Measurements from ENCODE around the gene SLC25A30. TPM values are rescaled to one million over a fixed set of nuclear protein-coding genes. Genes with fewer than 3 reads are reported as not detected.

The SLC25A30 gene
- total and polyA plus RNA-seq, 11 donors, result 27.9 to 208 (median 117) TPM

- intact Hi-C loops (cut with DNase I), result no loop called here
- H3K4me3 ChIP-seq, result no peak overlapping the region
- no peaks in the 10 kb centered on the region for H3K9me3 ChIP-seq
- H3K4me1 ChIP-seq, result peaks cover 0 to 33% (median 18%) of the 10 kb centered on the region in 12 donors
- H3K36me3 ChIP-seq, result peaks cover 0 to 99% (median 87%) of the 10 kb centered on the region in 9 donors
- DNase-seq, result peak in 1 of 5 donors; percentile 3
- WGBS, 4 donors, result 44 to 87% (median 68%) methylated on average over 1 of the region's 1 CpG
- no peak for TF ChIP-seq CTCF (IDR thresholded peaks at IDR 0.05)
- TF ChIP-seq POLR2A (IDR thresholded peaks at IDR 0.05), result no peak
- peak overlapping the region; percentile 36 to 85 (median 73) for H3K27ac ChIP-seq
- H3K27me3 ChIP-seq, result no peaks in the 10 kb centered on the region
- ATAC-seq, result peak in 3 of 4 donors; percentile 15 to 43 (median 41)
Measured at GRCh38 chr13:45401314-45401713, 16.9 kb downstream of the SLC25A30 start.

GRCh38 chr13:45398877-45399276, 19.3 kb downstream of the SLC25A30 start:
- no peaks in the 10 kb centered on the region for H3K27me3 ChIP-seq
- no peaks in the 10 kb centered on the region for H3K9me3 ChIP-seq
- peaks cover 0 to 50% (median 30%) of the 10 kb centered on the region in 12 donors for H3K4me1 ChIP-seq
- no peak for ATAC-seq
- H3K27ac ChIP-seq, result peak overlapping the region in 2 of 12 donors; percentile 8 to 27
- WGBS, 4 donors, result 82 to 89% (median 85%) methylated on average over 4 of the region's 4 CpGs
- DNase-seq, result no peak
- intact Hi-C loops (cut with DNase I), result loop anchor here in 1 of 10 donors (10.0 kb wide), 1 partner anchor 54 kb away; the partner anchor contains the start of gene TPT1
- no peak for TF ChIP-seq POLR2A (IDR thresholded peaks at IDR 0.05)
- TF ChIP-seq CTCF (IDR thresholded peaks at IDR 0.05), result no peak
- H3K4me3 ChIP-seq, result no peak overlapping the region
- peaks cover 0 to 95% (median 79%) of the 10 kb centered on the region in 9 donors for H3K36me3 ChIP-seq

GRCh38 chr13:45396533-45397095, 21.6 kb downstream of the SLC25A30 start:
- H3K9me3 ChIP-seq, result no peaks in the 10 kb centered on the region
- no peak overlapping the region for H3K4me3 ChIP-seq
- peaks cover 0 to 88% (median 62%) of the 10 kb centered on the region in 9 donors for H3K36me3 ChIP-seq
- WGBS, 4 donors, result 37 to 41% (median 40%) methylated on average over 9 of the region's 9 CpGs
- DNase-seq (no peak), ATAC-seq (peak in 3 of 4 donors; percentile 21 to 47 (median 38))
- intact Hi-C loops (cut with DNase I), result loop anchor here in 1 of 10 donors (10.0 kb wide), 1 partner anchor 52 kb away; the partner anchor contains the start of gene TPT1
- no peaks in the 10 kb centered on the region for H3K27me3 ChIP-seq
- peaks cover 0 to 52% (median 28%) of the 10 kb centered on the region in 12 donors for H3K4me1 ChIP-seq
- TF ChIP-seq POLR2A (IDR thresholded peaks at IDR 0.05), result no peak
- H3K27ac ChIP-seq, result peak overlapping the region in 10 of 12 donors; percentile 26 to 66 (median 56)

- intact Hi-C loops (cut with DNase I), result loop anchor here in 2 of 10 donors (1.0 to 10.0 kb wide), 2 partner anchors 23 to 49 kb away; partner anchors contain the start of gene TPT1 (in 1 of the 2)
- no peaks in the 10 kb centered on the region for H3K9me3 ChIP-seq
- no peak overlapping the region for H3K4me3 ChIP-seq
- 34 to 57% (median 43%) methylated on average over 4 of the region's 4 CpGs for WGBS, 4 donors
- TF ChIP-seq CTCF (IDR thresholded peaks at IDR 0.05), result peak; percentile 25 to 69 (median 61)
- TF ChIP-seq POLR2A (IDR thresholded peaks at IDR 0.05), result no peak
- peaks cover 0 to 39% (median 18%) of the 10 kb centered on the region in 12 donors for H3K4me1 ChIP-seq
- peaks cover 0 to 70% (median 38%) of the 10 kb centered on the region in 9 donors for H3K36me3 ChIP-seq
- DNase-seq (peak in 3 of 5 donors; percentile 43 to 53 (median 45)), ATAC-seq (peak in 3 of 4 donors; percentile 43 to 61 (median 53))
- H3K27me3 ChIP-seq, result no peaks in the 10 kb centered on the region
- H3K27ac ChIP-seq, result peak overlapping the region in 1 of 12 donors; percentile 2
Measured at GRCh38 chr13:45393941-45394570, 24.1 kb downstream of the SLC25A30 start.

All from heart left ventricle (tissue), 16 donors.